H1 (cell line): ENCODE measurements around the gene AUH. TPM values are rescaled to one million over a fixed set of nuclear protein-coding genes. Genes with fewer than 3 reads are reported as not detected.

Experiments
- CTCF ChIA-PET: fragments of 300-600 bp; sonication (Branson Sonifier 250); formaldehyde crosslinking; loops from one replicate; lab custom pipeline; 2021; ENCODE audit not compliant: partially characterized antibody; lab: Charles Lee
- POLR2A ChIA-PET: fragments of 300-600 bp; sonication (Branson Sonifier 250); formaldehyde crosslinking; loops from one replicate; lab custom pipeline; 2021; ENCODE audit warnings: inconsistent platforms; ENCODE audit not compliant: partially characterized antibody; lab: Charles Lee
- DNase-seq, 2 experiments: peaks; one replicate each; pipeline versions ENCODE4 v3.0.0 to v3.0.0-alpha.2; 2010 to 2022; ENCODE audit warnings: low spot score in 2 of 2, low read depth in 1 of 2, mixed read lengths in 1 of 2
- FAIRE-seq: peaks from 2 replicates; lab custom pipeline; 2011; peaks lifted over from hg19 to GRCh38; lab: Jason Lieb, UNC
- H2AFZ ChIP-seq: 2 replicates; pipeline ENCODE4 v1.8.1; 2012; ENCODE audit warnings: low read length, inconsistent platforms
- H2AK5ac ChIP-seq: 2 replicates; pipeline ENCODE4 v1.6.1; 2013; ENCODE audit warnings: low read depth, low read length
- H2BK120ac ChIP-seq: replicated peaks from 2 replicates; pipeline ENCODE3; 2013; ENCODE audit warnings: low read depth, low read length, inconsistent platforms
- H2BK12ac ChIP-seq: 2 replicates; pipeline ENCODE4 v1.6.1; 2013; ENCODE audit warnings: low read depth, low read length
- H2BK15ac ChIP-seq: 2 replicates; pipeline ENCODE4 v1.6.1; 2013; ENCODE audit warnings: low read length
- H2BK20ac ChIP-seq: 2 replicates; pipeline ENCODE4 v1.6.1; 2013; ENCODE audit warnings: low read length
- H2BK5ac ChIP-seq: 2 replicates; pipeline ENCODE4 v1.6.1; 2013; ENCODE audit warnings: low read depth, low read length
- H3K14ac ChIP-seq: 2 replicates; pipeline ENCODE4 v1.6.1; 2013; ENCODE audit warnings: inconsistent platforms; ENCODE audit not compliant: insufficient read length
- H3K18ac ChIP-seq: 2 replicates; pipeline ENCODE4 v1.6.1; 2013; ENCODE audit warnings: low read length; ENCODE audit errors: extremely low read depth
- H3K23ac ChIP-seq: 2 replicates; pipeline ENCODE4 v1.6.1; 2013; ENCODE audit warnings: inconsistent platforms; ENCODE audit not compliant: insufficient read length
- H3K23me2 ChIP-seq: 2 replicates; pipeline ENCODE4 v1.6.1; 2013; ENCODE audit warnings: low read depth, low read length
- H3K27ac ChIP-seq: 2 replicates; pipeline ENCODE4 v1.6.1; 2011; ENCODE audit warnings: low read depth, low read length, inconsistent platforms
- H3K27me3 ChIP-seq, 4 experiments: replicated peaks in 1 of 4; 1 replicate in 1 of 4; 2 replicates in 3 of 4; pipeline versions ENCODE4 v1.6.1 to v1.8.1; 2011 to 2013; ENCODE audit warnings: low read length in 3 of 4, mild to moderate bottlenecking in 3 of 4, inconsistent platforms in 2 of 4, mixed read lengths in 2 of 4, moderate library complexity in 1 of 4; ENCODE audit not compliant: control insufficient read depth in 3 of 4, insufficient read depth in 3 of 4; ENCODE audit errors: extremely low read depth in 1 of 4
- H3K36me3 ChIP-seq, 4 experiments: 2 replicates each; pipeline versions ENCODE4 v1.6.1 to v1.8.1; 2011 to 2013; ENCODE audit warnings: mild to moderate bottlenecking in 4 of 4, low read length in 3 of 4, moderate library complexity in 2 of 4, control low read depth in 1 of 4, inconsistent platforms in 1 of 4; ENCODE audit not compliant: insufficient read depth in 4 of 4, control insufficient read depth in 2 of 4
- H3K4ac ChIP-seq: replicated peaks from 2 replicates; pipeline ENCODE3; 2013; ENCODE audit warnings: low read length, low read depth, mixed read lengths, inconsistent platforms; ENCODE audit not compliant: insufficient read length
- H3K4me1 ChIP-seq, 4 experiments: replicated peaks in 1 of 4; 1 replicate in 1 of 4; 2 replicates in 3 of 4; pipeline versions ENCODE4 v1.6.1 to v1.8.1; 2011 to 2013; ENCODE audit warnings: low read length in 3 of 4, inconsistent platforms in 2 of 4, mixed read lengths in 1 of 4; ENCODE audit not compliant: insufficient read depth in 4 of 4, control insufficient read depth in 3 of 4
- H3K4me2 ChIP-seq, 2 experiments: 2 replicates each; pipeline versions ENCODE4 v1.6.1 to v1.8.1; 2011 to 2013; ENCODE audit warnings: low read depth in 2 of 2, low read length in 2 of 2, control low read depth in 1 of 2, inconsistent platforms in 1 of 2, mild to moderate bottlenecking in 1 of 2; ENCODE audit not compliant: insufficient read depth in 1 of 2
- H3K4me3 ChIP-seq, 4 experiments: fragments of 200-600, 300-600 bp in 1 of 4; sonication (generic), shearing (Covaris generic), sonication (Bioruptor Twin) in 1 of 4; 2 replicates each; pipeline versions ENCODE4 v1.5.1 to v1.8.1; 2011 to 2016; ENCODE audit warnings: low read length in 4 of 4, low read depth in 3 of 4, control low read depth in 2 of 4, inconsistent platforms in 2 of 4, mild to moderate bottlenecking in 2 of 4, mixed read lengths in 1 of 4, moderate library complexity in 1 of 4; ENCODE audit not compliant: insufficient read depth in 2 of 4; ENCODE audit errors: extremely low read depth in 1 of 4
- H3K56ac ChIP-seq: replicated peaks from 2 replicates; pipeline ENCODE3; 2013; ENCODE audit warnings: low read depth, mild to moderate bottlenecking, mixed read lengths, low read length, inconsistent platforms; ENCODE audit not compliant: insufficient read length
- H3K79me1 ChIP-seq: 2 replicates; pipeline ENCODE4 v1.6.1; 2013; ENCODE audit warnings: low read depth, low read length, control low read depth
- H3K79me2 ChIP-seq, 2 experiments: 2 replicates each; pipeline versions ENCODE4 v1.6.1 to v1.8.1; 2012 to 2013; ENCODE audit warnings: low read length in 2 of 2, mild to moderate bottlenecking in 2 of 2, inconsistent platforms in 1 of 2; ENCODE audit not compliant: insufficient read depth in 2 of 2, control insufficient read depth in 1 of 2
- H3K9ac ChIP-seq, 4 experiments: replicated peaks in 1 of 4; 1 replicate in 1 of 4; 2 replicates in 3 of 4; pipeline versions ENCODE4 v1.6.1 to v1.8.1; 2011 to 2013; ENCODE audit warnings: low read depth in 3 of 4, low read length in 3 of 4, control low read depth in 2 of 4, mild to moderate bottlenecking in 2 of 4, moderate library complexity in 2 of 4, inconsistent platforms in 1 of 4; ENCODE audit errors: extremely low read depth in 1 of 4
- H3K9me3 ChIP-seq, 2 experiments: 2 replicates each; pipeline versions ENCODE4 v1.6.1 to v1.8.1; 2012 to 2013; ENCODE audit warnings: mild to moderate bottlenecking in 2 of 2, moderate library complexity in 2 of 2, control low read depth in 1 of 2, inconsistent platforms in 1 of 2, low read depth in 1 of 2, low read length in 1 of 2, mixed read lengths in 1 of 2; ENCODE audit not compliant: insufficient read depth in 2 of 2
- H4K20me1 ChIP-seq, 2 experiments: replicated peaks in 1 of 2; 2 replicates each; pipeline versions ENCODE3 to v1.8.1; 2011 to 2013; ENCODE audit warnings: inconsistent platforms in 2 of 2, low read length in 2 of 2, mild to moderate bottlenecking in 1 of 2; ENCODE audit not compliant: insufficient read depth in 2 of 2, control insufficient read depth in 1 of 2
- H4K5ac ChIP-seq: 2 replicates; pipeline ENCODE4 v1.6.1; 2013; ENCODE audit warnings: low read length, low read depth, mixed read lengths, inconsistent platforms; ENCODE audit not compliant: insufficient read length
- H4K8ac ChIP-seq: 2 replicates; pipeline ENCODE4 v1.8.0; 2013; ENCODE audit warnings: mild to moderate bottlenecking, moderate library complexity, low read length, inconsistent platforms; ENCODE audit not compliant: insufficient read depth; ENCODE audit errors: extremely low read depth
- H4K91ac ChIP-seq: replicated peaks from 2 replicates; pipeline ENCODE3; 2013; ENCODE audit warnings: low read length, mixed read lengths, inconsistent platforms; ENCODE audit not compliant: insufficient read length
- JUND ChIP-seq: IDR thresholded peaks from 2 replicates; pipeline ENCODE4 v1.6.1; 2011; ENCODE audit warnings: mild to moderate bottlenecking, improper control_type of control experiment, low read length
- WGBS, 2 experiments: shearing (Covaris generic) in 1 of 2; methylation state at CpG; one replicate each; pipeline versions ENCODE4 v1.1.6 to v1.1.7; 2013 to 2015; ENCODE audit warnings: low lambda C conversion rate in 2 of 2, mixed read lengths in 2 of 2, inconsistent platforms in 1 of 2, low coverage in 1 of 2, missing lambda C conversion rate in 1 of 2; ENCODE audit not compliant: insufficient replicate concordance in 2 of 2, insufficient coverage in 1 of 2, insufficient read length in 1 of 2; ENCODE audit errors: extremely low coverage in 1 of 2, missing lambda C conversion rate in 1 of 2; 5-methylcytosine and 5-hydroxymethylcytosine counted together
- polyA plus RNA-seq, 7 experiments: library from polyadenylated mRNA; depleted of rRNA in 3 of 7; stranded (reverse) in 5 of 7; unstranded in 2 of 7; fragments of >200 nt in 5 of 7; fragments of 200-250 nt in 2 of 7; gene quantifications; 1 replicate in 5 of 7; 2 replicates in 1 of 7; 4 replicates in 1 of 7; pipeline versions ENCODE4 v1.2.1 to v1.2.3, GENCODE V29; 2011 to 2013; ENCODE audit warnings: missing spikeins in 2 of 7, mixed read lengths in 2 of 7
- total RNA-seq: library from RNA; stranded (reverse); fragmentation: NEBNext Ultra II Directional; extraction: Animal tissue kit (Norgen Biotek cat#: 25700); gene quantifications from 2 replicates; pipeline ENCODE4 v1.2.1, GENCODE V29; 2021

The AUH gene
- total and polyA plus RNA-seq, 2 of the 8 experiments (the other 6 are each of a cell fraction or from before 2014, with no cell fraction given), result 5.8 to 21.9 TPM

DNA sequence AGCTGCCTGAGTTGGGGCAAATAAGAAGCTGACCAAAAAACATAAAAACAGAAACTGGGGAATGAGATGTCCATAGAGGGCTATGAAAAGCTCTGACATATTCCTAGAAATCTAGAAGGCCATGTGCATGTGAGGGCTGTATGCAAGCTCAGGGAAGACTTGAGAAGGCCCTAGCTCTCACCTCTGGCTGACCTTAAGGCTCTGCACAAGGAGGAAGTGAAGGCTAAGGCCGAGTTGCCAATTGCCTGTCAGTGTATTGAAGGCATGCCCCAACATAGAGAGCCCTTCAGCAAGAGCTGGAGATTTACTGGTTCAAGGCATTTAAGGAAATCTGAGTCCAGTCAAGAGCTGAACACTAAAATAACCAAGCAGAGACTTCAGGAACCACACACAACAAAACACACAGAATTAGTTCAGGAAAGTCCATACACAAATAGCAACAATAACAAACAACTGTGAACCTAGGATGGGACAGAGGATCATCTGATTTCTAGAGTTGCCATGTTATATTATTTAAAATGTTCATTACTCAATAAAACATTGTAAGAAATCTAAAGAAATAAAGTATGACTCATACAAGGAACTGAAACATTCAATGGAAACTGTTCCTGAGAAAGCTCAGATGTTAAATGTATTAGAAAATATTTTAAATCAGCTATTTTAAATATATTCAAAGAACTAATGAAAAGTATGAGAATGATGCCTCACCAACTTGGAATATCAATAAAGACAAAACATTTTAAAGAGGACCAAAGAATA is 161.8 kb downstream of the AUH start:
- DNase-seq (no peak), FAIRE-seq (no peak)
- no peak overlapping the region for H4K91ac ChIP-seq
- no peaks in the 10 kb centered on the region for H3K23me2 ChIP-seq
- no peak overlapping the region for H2BK15ac ChIP-seq
- H2BK20ac ChIP-seq, result no peak overlapping the region
- no peaks in the 10 kb centered on the region for H3K79me1 ChIP-seq
- no peak overlapping the region for H3K14ac ChIP-seq
- peaks cover 0 to 4% of the 10 kb centered on the region in 2 experiments; a peak in 2 of 4 replicates for H3K9me3 ChIP-seq
- no peak overlapping the region for H2BK120ac ChIP-seq
- 93% methylated on average over 1 of the region's 1 CpG; no CpG with 5 or more reads in 1 of the 2 experiments for WGBS, 2 experiments
- no peak overlapping the region for H3K18ac ChIP-seq
- H3K36me3 ChIP-seq, result no peaks in the 10 kb centered on the region
- no peak overlapping the region for H2AK5ac ChIP-seq
- no peak overlapping the region for H3K4me2 ChIP-seq
- no peaks in the 10 kb centered on the region for H3K79me2 ChIP-seq
- POLR2A ChIA-PET, result no interaction called here
- H3K56ac ChIP-seq, result no peak overlapping the region
- no peak overlapping the region for H2AFZ ChIP-seq
- no peaks in the 10 kb centered on the region for H3K4me1 ChIP-seq
- no peak overlapping the region for H3K9ac ChIP-seq
- peaks cover under 1 to 6% (median 4%) of the 10 kb centered on the region in 4 experiments for H3K27me3 ChIP-seq
- no peak overlapping the region for H3K4ac ChIP-seq
- CTCF ChIA-PET, result interaction anchor here (1.1 kb wide), 1 partner anchor 55 kb away, joined by 3 read pairs; no protein-coding TSS in a partner anchor
- no peak overlapping the region for H4K8ac ChIP-seq
- no peak overlapping the region for H3K27ac ChIP-seq
- H2BK12ac ChIP-seq, result no peak overlapping the region
- H3K23ac ChIP-seq, result no peak overlapping the region
- no peaks in the 10 kb centered on the region for H4K20me1 ChIP-seq
- H3K4me3 ChIP-seq, result no peak overlapping the region
- H4K5ac ChIP-seq, result no peak overlapping the region
- no peak overlapping the region for H2BK5ac ChIP-seq
- TF ChIP-seq JUND, result no peak
